SK-N-SH treated with all-trans-retinoic acid at 6 μM for 48 hours (cell line): ENCODE data around the gene SRM.

Experiments used
- CSDC2 ChIP-seq: fragments of 250-450 bp; sonication (Bioruptor Pico); IDR thresholded peaks from 2 replicates; pipeline ENCODE4 v1.5.0; 2020; ENCODE audit warnings: mild to moderate bottlenecking, moderate library complexity
- ESRRG ChIP-seq: fragments of 250-450 bp; sonication (Bioruptor Pico); IDR thresholded peaks from 2 replicates; pipeline ENCODE4 v1.6.1; 2021; ENCODE audit warnings: mild to moderate bottlenecking
- ISL1 ChIP-seq: fragments of 250-450 bp; sonication (Bioruptor Pico); IDR thresholded peaks from 2 replicates; pipeline ENCODE4 v2.1.2; 2022; ENCODE audit warnings: mild to moderate bottlenecking, moderate library complexity
- PATZ1 ChIP-seq: fragments of 250-450 bp; sonication (Bioruptor Pico); IDR thresholded peaks from 2 replicates; pipeline ENCODE4 v1.8.0; 2020; ENCODE audit warnings: mild to moderate bottlenecking, moderate library complexity, borderline replicate concordance
- TCF4 ChIP-seq: fragments of 250-450 bp; sonication (Bioruptor Pico); IDR thresholded peaks from 2 replicates; pipeline ENCODE4 v1.8.0; 2021; ENCODE audit warnings: mild to moderate bottlenecking, moderate library complexity, borderline replicate concordance
- ZFP3 ChIP-seq: fragments of 250-450 bp; sonication (Bioruptor Pico); IDR thresholded peaks from 2 replicates; pipeline ENCODE4 v1.5.0; 2020; ENCODE audit warnings: mild to moderate bottlenecking, moderate library complexity
- ZNF70 ChIP-seq: fragments of 450-650 bp; formaldehyde crosslinking; IDR thresholded peaks from 2 replicates; pipeline ENCODE4 v1.5.0; 2020; ENCODE audit warnings: mild to moderate bottlenecking, moderate library complexity

- no peak for TF ChIP-seq ZNF70 (CRISPR knock-in tag)
- no peak for TF ChIP-seq CSDC2 (CRISPR knock-in tag)
- TF ChIP-seq PATZ1 (CRISPR knock-in tag): no peak
- TF ChIP-seq TCF4: no peak
- no peak for TF ChIP-seq ISL1
- no peak for TF ChIP-seq ESRRG (CRISPR knock-in tag)
- TF ChIP-seq ZFP3 (CRISPR knock-in tag): no peak
Observed at GRCh38 chr1:11025618-11026017, 34.2 kb downstream of the SRM start.
